K562 treated with DMSO at 1 percent for 48 hours (cell line): ENCODE results near the gene TMUB2. TPM values are rescaled to one million over a fixed set of nuclear protein-coding genes. Genes with fewer than 3 reads are reported as not detected.

Experiments
- total RNA-seq: library from RNA; unstranded; fragments of 300-600 nt; gene quantifications from 2 replicates; pipeline ENCODE4 v1.2.3, GENCODE V29; 2022; ENCODE audit warnings: low replicate concordance; ENCODE audit errors: extremely low read depth

Gene TMUB2
- total RNA-seq = not detected in 2 replicates

GRCh38 chr17:44186307-44187130 is at the start of gene TMUB2:
Gene TMUB2, plus strand, starts transcription at chr17:44186972. Its CDS starts 737 bp downstream, at chr17:44187709.

DNA sequence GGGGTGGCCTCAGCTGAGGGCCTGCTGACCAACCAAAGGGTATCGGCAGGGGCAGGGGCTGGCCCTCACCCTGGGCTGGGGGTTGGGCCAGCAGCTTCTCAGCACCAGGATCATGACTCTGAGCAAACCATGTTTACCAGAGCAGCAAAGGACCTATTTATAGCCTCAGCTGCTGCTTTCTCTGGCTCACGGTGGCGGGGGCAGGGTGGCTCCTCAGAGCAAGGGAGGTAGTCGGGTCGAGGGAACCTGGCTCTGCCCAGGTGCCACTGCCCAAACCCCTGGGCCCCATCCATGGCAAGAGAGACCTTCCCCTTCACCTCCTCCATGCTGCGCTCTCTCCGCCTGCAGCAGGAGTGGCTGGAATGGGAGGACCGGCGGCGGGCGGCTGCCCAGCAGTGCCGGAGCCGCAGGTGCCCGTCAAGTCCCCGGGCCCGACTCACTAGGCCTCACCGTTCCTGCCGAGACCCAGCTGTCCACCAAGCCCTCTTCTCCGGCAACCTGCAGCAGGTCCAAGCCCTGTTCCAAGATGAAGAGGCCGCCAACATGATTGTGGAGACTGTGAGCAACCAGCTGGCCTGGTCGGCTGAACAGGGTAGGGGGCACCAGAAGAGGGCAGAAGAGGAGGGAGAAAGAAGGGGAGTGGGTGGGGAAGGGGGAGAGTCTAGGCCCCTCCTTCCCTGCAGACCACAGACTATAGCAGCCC is 16.1 kb upstream of the TMUB2 start, which contains the start of gene ASB16:
Gene ASB16, plus strand, starts transcription at position 206 of the 703 bp plus-strand sequence. Its CDS starts 86 bp downstream, at position 292.

GRCh38 chr17:44199553-44200477 is 13.0 kb downstream of the TMUB2 start, which contains the start of gene ATXN7L3:
Gene ATXN7L3, minus strand, starts transcription at chr17:44199884. Its CDS starts 1,814 bp downstream, at chr17:44198070.

GRCh38 chr17:44219616-44220212 is 32.9 kb downstream of the TMUB2 start, which contains the start of gene UBTF:
Gene UBTF, minus strand, starts transcription at chr17:44219675. Its CDS starts 1,446 bp downstream, at chr17:44218229.

Other genes starting within 250 kb of the TMUB2 start
- not detected in 2 replicates for gene PPY, start 244.5 kb upstream of the TMUB2 start, total RNA-seq
- gene PYY, start 233.0 kb upstream of the TMUB2 start, total RNA-seq = not detected in 2 replicates
- not detected in 2 replicates for gene NAGS, start 182.3 kb upstream of the TMUB2 start, total RNA-seq
- not detected in 2 replicates for gene TMEM101, start 172.0 kb upstream of the TMUB2 start, total RNA-seq
- gene LSM12, start 120.3 kb upstream of the TMUB2 start, total RNA-seq = not detected in 2 replicates
- gene G6PC3, start 116.2 kb upstream of the TMUB2 start, total RNA-seq = not detected in 2 replicates
- gene HDAC5, start 63.3 kb upstream of the TMUB2 start, total RNA-seq = 133 TPM in 1 of 2 replicates, not detected in the other
- gene HROB, start 45.0 kb upstream of the TMUB2 start, total RNA-seq = not detected in 2 replicates
- not detected in 2 replicates for gene ASB16, start 16.3 kb upstream of the TMUB2 start, total RNA-seq
- gene ATXN7L3, start 12.9 kb downstream of the TMUB2 start, total RNA-seq = not detected in 2 replicates
- 102 TPM in 1 of 2 replicates, not detected in the other for gene UBTF, start 32.7 kb downstream of the TMUB2 start, total RNA-seq
- gene SLC4A1, start 81.2 kb downstream of the TMUB2 start, total RNA-seq = not detected in 2 replicates
- not detected in 2 replicates for gene RUNDC3A, start 121.6 kb downstream of the TMUB2 start, total RNA-seq
- not detected in 2 replicates for gene SLC25A39, start 137.9 kb downstream of the TMUB2 start, total RNA-seq
- 244 TPM in 1 of 2 replicates, not detected in the other for gene GRN, start 158.3 kb downstream of the TMUB2 start, total RNA-seq
- not detected in 2 replicates for gene FAM171A2, start 176.9 kb downstream of the TMUB2 start, total RNA-seq
- not detected in 2 replicates for gene ITGA2B, start 202.7 kb downstream of the TMUB2 start, total RNA-seq